HG03439 (cell line): ENCODE results near the gene SPATS2L.
"Not testable (repeated sequence)": the region's sequence is repeated elsewhere in the genome, so short reads cannot be mapped to it uniquely, and the experiment has no call there.

Source experiments
- ATAC-seq: cut with Tn5 transposase; IDR thresholded peaks from one replicate; pipeline ENCODE4 v1.9.1; 2021; ENCODE audit warnings: mild to moderate bottlenecking, moderate library complexity; ENCODE audit not compliant: unreplicated experiment

Gene SPATS2L

GRCh38 chr2:200319548-200320337, 13.2 kb downstream of the SPATS2L start:
- no peak for ATAC-seq

GRCh38 chr2:200320344-200320743, 13.9 kb downstream of the SPATS2L start:
- no peak for ATAC-seq

- no peak for ATAC-seq
Measured at GRCh38 chr2:200320991-200321390, 14.5 kb downstream of the SPATS2L start.

DNA sequence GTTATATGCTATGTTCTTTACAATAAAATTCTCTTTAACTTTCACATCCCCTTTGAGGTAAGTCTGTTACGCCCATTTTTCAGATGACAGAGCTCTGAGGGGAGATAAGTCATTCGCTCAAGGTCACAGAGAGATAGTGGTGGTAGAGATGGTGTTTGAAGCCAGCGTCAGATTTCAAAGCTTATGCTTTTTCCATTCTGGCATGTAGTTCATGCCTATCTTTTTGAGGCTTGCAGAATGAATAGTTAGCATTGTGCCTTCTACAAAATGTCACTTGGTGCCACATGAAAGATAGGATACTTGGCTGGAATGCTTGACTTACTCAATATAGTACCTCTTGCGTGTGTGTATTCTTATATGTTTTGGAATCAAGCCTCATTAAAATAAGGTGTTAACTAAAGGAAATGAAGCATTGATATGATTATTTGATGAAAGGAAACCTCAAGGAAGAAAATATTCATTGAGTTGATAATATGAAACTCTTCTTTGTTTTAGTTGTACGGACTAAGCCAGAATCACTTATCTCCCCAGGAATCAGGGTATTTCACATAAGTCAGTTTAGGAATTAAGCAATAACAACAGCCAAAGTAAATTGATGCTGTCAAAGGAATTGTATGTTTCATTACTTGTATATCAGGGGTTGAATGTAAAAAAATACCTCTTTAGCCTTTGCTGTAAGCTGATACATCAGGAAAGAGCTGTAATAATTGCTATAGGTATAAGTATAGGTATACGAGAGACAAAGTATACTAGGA, 15.5 kb downstream of the SPATS2L start:
- ATAC-seq, result no peak

GRCh38 chr2:200322607-200323006, 16.1 kb downstream of the SPATS2L start:
- ATAC-seq, result no peak

DNA sequence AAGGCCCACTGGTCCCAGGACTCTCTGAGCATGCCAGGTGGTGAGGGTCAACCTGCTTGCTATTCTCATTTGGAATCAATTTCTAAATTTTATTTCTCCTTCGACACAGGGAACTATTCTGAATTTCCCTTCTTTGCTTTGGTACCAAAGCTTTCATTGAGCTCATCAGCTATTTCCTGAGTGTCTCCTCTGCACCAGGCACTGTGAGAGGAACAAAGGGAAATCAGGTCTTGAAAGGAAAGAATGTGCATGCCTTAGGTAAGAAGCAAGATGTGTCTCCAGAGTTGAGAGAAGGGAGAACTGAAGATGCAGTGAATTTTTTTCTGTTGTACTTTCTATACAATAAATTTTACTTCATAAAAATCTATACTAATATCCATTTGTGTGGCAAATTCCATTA, 17.9 kb downstream of the SPATS2L start:
- no peak for ATAC-seq

DNA sequence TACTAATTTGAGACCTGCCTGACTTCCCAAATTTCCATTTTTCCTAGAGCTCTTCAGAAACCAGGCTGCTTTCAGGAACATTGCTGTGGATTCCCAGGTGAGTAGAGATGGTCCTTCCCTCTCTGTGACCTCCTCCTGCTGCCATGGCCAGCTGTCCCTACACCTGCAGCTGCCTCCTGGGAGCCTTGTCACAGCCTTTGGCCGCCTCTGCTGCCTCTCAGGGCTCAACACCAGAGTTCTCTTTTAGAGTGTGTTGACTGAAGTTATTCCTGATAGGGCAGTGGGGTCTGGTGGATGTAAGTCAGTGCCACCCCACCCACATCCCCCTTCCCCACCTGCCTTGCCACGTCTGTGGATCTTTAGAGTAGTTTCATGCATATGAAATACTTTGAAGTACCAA, 22.9 kb downstream of the SPATS2L start:
- ATAC-seq, result no peak

DNA sequence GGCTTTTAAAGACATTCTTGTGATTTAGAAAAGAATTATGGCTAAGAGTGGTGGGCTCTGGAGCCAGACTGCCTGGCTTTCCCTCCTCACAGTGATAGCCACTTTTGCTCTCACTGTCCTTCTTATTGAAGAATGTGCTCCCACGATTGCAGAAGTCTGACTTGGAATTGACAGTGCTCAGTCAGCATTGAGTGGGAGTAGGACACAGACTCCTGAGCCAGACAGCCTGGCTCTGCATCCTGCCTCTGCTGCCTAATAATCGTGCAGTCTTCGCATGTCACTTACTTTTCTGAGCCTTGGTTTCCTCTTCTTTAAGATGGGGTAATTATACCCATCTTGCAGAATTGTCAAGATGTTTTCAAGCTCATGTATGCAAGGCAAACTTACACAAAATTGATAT, 23.3 kb downstream of the SPATS2L start:
- ATAC-seq, result no peak

DNA sequence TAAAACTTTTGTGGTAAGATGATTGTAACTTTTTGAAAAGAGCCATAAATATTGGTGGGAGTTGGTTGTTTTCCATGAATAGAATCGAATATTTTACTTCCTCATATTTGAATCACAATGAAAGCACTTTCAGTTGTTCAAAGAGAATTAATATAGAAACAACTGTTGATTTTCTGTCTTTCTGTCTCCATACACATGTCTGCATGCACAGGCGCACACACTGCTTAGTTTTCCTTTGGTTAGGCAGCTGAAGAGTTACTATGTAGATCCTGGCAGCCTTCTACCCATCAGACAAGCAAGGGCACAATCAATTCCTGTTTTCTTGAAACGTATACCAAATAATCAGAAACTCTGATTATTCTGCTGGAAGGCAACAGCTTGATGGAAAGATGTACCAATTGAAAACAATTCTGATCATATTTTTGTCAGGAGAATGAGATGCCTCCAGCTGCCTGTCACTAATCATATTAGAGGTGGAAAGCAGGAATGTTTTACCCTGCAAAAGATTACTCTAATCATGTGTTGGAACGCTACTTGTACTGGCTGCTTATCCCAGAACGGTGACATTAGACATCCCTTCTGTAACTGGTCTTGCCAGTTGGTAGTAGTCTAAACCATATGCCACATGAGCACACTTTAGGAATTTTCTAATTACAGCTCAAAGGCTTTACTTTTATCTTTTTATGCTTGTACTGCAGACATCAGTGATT, 24.0 kb downstream of the SPATS2L start:
- ATAC-seq, result no peak

DNA sequence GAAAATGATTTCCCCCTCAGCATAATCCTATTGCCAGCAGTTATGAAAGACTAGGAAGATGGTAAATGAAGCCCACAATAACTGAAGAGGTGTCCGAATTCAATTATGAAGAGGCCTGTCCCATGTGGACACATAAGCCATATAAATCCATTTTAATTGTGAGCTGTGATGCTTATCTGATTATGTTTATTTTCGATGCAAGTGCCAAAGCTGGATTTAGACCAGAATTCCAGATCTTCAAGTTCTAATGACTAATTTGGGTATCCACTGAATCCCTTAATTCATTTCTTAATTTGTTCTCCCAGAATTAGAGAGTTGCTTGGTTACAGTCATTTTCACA, 24.5 kb downstream of the SPATS2L start:
- no peak for ATAC-seq

DNA sequence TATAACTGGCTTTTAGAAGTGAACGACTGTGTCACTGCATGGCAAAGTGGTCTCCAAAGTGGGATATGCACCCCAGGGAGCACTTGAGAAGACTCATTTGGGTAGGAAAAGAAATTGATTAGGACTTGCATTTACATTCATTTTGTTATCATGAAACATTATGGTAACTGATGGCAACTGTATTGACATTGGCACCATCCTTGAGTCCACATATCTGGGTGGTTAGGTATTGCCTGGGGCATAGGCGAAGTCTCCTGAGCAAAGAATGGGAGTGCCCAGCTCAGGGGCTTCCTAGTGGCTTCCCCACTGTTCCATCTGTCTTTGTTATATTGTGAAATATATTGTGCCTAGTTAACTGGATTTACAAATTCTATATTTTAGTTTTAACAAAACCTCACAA, 29.2 kb downstream of the SPATS2L start:
- no peak for ATAC-seq

DNA sequence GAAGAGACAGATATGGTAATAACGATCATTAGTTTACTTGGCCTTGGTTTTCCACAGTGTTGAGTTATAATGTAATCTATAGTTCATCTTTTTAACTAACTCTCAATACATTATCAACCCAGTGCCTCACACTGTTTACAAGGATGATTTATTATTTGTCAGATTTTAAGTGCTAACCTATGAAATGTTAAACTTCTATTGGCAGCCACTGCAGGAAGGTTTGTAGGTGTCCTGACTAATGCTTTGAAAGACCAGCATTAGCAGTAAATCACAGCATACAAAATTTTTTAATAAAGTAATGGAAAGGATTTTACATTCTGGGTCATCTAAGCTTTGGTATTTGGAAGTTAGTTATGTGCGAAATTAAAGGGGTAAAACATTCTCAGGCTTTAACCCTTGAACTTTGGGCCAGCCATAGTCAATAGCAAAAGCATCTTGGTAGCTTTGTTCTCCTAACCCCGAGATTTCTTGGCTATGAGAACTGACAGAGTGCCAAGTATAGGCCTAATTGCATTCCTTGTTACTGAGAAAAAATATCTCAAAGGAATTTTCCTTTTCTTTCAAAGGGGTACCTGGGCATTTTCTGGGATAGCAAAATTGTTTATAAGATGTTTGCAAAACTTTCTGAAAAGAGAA, 30.6 kb downstream of the SPATS2L start:
- no peak for ATAC-seq

DNA sequence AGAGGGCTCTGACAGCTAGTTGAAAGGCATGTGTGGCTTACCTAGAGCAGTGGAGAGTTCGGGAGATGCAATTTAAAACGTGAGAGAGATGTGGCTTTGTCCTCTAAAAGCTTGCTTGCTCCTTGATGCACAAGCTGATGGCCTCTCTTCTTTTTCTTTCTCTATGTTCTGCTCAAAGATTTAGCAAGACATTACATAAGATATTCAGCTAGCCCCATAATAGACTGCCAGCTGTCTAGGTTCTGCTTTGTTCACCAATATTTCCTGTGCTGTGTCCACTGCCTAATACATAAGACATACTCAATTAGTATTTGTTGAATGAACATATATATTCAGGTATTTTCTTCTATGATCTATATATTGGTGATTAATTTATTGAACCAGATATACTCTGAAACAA, 31.1 kb downstream of the SPATS2L start:
- ATAC-seq, result no peak

DNA sequence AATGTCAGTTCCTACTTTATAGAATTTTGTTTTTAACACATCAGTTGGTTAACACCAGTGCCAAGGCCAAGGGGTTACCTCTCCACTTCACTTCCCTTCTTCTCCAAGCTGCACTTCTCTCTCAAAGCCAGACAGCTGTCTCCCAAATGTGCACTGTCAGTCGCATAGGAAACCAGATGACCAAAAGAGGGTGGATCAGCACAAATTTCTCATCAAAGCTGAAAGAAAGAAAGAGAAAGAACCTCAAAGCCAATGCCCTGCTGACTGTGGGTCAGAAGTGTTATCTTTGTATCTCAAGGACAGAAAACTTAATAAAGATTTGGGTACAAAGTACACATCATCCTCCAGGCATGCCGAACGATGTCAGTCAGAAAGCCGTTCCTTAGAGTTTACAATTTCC, 32.2 kb downstream of the SPATS2L start:
- ATAC-seq, result no peak

- ATAC-seq, result no peak
Measured at GRCh38 chr2:200340508-200341224, 34.2 kb downstream of the SPATS2L start.

DNA sequence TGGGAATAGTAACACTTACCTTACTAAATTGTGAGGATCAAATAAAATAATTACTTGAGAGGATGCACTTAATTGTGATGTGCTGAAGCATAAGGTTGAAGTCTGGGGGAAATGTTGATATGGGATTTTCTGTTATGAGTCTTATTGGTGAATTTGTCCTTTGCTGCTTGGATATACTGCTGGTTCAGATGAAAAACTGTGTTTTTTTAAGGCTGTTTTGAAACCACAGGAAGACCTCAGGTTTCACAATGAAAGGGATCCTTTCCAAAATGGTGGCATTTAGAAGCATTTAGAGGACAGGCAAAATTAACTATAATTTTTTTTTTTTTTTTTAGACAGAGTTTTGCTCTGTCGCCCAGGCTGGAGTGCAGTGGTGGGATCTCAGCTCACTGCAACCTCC, 34.9 kb downstream of the SPATS2L start:
- ATAC-seq, result no peak

- no peak for ATAC-seq
Measured at GRCh38 chr2:200342235-200342634, 35.7 kb downstream of the SPATS2L start.

GRCh38 chr2:200342654-200343053, 36.2 kb downstream of the SPATS2L start:
- no peak for ATAC-seq

- ATAC-seq, result not testable (repeated sequence)
Measured at GRCh38 chr2:200344202-200344601, 37.7 kb downstream of the SPATS2L start.

DNA sequence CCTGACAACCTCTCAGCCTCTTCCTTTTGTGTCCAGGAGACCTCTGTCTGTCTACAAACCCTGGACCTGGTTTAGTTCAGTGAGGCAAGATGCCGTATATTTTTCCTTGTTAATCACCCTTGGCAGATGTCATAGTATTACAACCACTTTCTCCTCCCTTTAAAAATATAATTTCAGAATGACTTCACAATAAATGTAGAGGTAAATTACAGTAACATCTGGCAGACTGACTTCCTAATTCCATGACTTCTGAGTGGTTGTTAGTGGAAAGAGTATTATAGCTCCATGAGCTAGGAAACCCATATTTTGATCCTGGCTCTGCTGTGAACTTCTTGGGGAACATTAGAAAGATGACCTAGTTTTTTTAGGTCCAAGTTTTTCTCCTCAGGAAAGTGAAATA, 39.5 kb downstream of the SPATS2L start:
- no peak for ATAC-seq

- no peak for ATAC-seq
Measured at GRCh38 chr2:200347301-200347700, 40.8 kb downstream of the SPATS2L start.
